Dermis blood vessel endothelial cell (primary cell): Measurements from ENCODE around the gene TMED5. TPM values are rescaled to one million over a fixed set of nuclear protein-coding genes. Genes with fewer than 3 reads are reported as not detected.
"Not testable (repeated sequence)": the region's sequence is repeated elsewhere in the genome, so short reads cannot be mapped to it uniquely, and the experiment has no call there.

Source experiments
- DNase-seq: peaks from one replicate; pipeline ENCODE4 v3.0.0; 2010
- total RNA-seq: library from RNA; depleted of rRNA; stranded (reverse); fragments of >200 nt; gene quantifications from 2 replicates; pipeline ENCODE4 v1.2.3, GENCODE V29; 2014

The TMED5 gene
- total RNA-seq, result 55.8 and 66.9 TPM in 2 replicates

DNA sequence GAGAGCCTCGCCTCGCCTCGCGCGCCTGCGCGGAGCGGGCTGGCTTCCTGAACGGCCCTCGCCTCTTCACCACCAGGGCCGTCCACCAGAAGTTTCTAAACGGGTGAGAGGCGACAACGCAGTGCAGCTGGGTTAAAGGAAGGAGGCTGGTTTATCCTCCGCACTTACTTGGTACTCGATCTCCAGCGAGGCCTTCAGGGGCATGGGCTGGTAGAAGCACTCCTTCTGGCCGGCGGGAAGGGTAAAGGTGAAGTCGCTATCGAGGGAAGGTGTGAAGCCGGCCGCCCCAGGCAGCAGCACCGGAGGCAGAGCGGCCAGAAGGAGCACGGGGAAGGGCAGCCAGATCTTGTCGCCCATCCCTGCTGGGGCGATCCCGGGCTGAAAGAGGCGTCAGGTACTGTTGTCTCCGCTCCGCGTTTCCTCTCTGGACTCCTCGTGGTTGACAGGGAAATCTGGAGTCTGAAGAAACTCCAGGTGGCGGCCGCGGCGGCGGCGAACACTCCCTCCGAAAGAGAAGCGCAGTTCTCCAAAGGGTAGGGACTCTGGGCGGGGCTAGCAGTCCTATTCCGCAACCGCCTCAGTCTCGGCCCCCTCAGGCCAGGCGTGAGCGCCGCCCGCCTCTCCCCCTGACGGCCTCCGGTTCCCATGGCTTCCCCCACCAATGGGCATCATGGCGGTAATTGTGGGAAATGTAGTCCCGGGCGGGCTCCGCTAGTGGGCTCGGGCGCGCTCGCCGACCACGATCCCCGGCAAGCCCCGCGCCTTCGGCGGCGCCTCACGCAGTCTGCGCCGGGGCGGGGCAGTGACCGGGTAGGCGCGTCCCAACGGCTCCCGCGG is at the start of gene TMED5:
Gene TMED5, minus strand, starts transcription at position 528 of the 837 bp plus-strand sequence. Its CDS starts 171 bp downstream, at position 357.
- DNase-seq, result peak; percentile 98

DNA sequence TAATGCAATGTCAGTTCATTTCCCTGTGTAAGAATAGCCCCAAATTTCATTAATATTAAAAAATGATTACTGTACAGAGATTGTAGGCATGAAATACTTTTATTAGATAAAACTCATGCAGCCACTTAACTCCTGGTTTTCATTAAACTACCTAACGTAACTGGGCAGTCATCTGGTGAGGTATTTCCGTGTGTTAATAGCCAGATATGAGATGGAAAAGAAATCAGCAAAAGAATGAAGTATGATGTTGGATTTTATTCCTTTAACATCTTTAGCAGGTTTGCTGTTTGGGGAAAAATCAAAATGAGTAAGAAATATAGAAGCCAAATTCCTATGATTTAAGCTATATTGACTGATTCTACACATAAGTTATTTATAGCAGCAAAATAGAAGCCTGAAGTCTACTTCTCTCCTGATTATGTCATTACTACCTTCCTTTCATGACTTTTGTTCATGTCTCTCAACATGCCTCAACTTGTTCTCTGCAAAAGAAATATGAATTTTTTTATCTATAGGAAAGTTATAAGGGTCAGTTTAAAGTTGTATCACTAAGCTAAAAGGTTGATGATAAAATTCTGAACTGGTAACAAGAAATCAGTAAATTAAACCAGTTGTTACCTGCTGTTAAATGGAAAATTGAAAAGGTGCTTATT is 42.9 kb upstream of the TMED5 start:
- DNase-seq, result no peak

DNA sequence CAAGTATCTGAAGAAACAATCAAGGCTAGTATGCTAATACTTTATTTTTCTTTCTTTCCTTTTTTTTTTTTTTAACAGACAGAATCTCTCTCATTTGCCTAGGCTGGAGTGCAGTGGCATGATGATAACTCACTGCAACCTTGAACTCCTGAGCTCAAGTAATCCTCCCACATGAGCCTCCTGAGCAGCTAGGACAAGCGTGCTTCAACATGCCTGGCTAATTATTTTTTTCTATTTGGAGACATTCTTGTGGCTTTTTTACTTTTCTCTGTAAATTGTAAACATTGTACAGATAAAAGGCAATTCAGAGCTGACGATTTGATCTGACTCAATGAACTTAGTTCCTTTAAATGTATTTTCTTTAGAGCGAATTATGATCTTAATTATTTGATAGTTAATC is 41.7 kb upstream of the TMED5 start:
- no peak for DNase-seq

DNA sequence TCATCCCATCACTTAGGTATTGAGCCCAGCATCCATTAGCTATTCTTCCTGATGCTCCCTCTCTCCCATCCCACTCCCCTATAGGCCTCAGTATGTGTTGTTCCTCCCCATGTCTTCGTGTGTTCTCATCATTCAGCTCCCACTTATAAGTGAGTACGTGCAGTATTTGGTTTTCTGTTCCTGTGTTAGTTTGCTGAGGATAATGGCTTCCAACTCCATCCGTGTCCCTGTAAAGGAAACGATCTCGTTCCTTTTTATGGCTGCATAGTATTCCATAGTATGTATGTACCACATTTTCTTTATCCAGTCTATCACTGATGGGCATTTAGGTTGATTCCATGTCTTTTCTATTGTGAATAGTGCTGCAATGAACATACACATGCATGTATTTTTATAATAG is 40.5 kb upstream of the TMED5 start:
- DNase-seq, result not testable (repeated sequence)

DNA sequence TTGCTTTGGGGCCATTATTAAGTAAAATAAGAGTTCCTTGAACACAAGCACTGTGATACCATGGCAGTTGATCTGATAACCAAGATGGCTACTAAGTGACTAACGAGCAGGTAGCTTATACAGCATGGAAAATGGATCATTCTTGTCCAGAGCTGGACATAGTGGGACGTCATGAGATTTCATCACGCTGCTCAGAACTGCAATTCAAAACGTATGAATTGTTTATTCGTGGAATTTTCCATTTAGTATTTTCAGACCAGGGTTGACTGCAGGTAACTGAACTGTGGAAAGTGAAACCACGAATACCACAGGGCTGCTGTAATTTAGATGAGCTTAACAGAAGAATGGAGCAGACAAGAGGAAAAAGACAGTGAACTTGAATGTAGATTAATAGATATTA is 39.2 kb upstream of the TMED5 start:
- peak; percentile 18 for DNase-seq

DNA sequence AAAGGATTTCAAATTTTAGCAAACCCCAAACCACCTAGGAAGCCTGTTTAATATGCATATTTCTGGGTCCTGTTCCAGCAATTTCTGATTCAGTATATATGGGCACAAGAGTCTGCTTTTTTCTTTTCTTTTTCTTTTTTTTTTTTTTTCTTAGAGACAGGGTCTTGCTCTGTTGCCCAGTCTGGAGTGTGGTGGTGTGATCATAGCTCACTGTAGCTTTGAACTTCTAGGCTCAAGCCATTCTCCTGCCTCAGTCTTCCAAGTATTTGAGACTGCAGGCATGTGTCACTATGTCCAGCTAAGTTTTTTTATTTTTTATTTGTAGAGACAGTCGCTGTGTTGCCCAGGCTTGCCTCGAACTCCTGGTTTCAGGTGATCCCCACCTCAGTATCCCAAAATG is 35.1 kb upstream of the TMED5 start:
- DNase-seq, result no peak

DNA sequence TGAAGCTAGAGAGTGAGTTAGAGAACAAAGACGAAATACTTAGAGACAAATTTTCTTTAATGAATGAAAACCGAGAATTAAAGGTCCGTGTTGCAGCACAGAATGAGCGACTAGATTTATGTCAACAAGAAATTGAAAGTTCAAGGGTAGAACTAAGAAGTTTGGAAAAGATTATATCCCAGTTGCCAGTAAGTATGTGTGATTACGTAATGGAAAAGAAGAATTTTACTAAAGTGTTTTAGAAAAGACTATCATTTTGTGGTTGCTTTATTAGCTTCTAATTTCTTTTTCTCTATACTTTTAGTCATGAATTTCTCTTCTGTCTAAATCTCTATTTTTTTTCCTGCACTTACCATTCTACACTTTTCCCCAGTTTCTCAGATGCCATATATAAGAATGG is 27.0 kb upstream of the TMED5 start:
- DNase-seq, result no peak

DNA sequence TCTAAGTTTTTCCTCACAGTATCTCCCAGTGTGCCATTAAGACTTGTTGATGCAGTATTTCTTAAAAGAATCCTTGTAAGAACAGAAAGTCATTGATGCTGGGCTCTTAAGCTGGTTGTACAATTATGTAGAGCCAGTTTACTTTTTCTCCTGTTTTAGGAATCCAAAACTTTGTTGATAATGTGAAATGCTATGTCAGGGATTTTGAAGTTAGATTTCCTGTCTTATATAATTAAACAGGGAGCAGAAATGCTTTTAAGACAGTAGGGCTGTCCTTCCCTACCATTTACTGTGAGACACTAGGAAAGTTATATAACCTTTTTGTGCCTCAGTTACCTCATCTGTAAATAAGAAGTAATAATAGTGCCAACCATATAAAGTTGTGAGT is 26.3 kb upstream of the TMED5 start:
- no peak for DNase-seq

DNA sequence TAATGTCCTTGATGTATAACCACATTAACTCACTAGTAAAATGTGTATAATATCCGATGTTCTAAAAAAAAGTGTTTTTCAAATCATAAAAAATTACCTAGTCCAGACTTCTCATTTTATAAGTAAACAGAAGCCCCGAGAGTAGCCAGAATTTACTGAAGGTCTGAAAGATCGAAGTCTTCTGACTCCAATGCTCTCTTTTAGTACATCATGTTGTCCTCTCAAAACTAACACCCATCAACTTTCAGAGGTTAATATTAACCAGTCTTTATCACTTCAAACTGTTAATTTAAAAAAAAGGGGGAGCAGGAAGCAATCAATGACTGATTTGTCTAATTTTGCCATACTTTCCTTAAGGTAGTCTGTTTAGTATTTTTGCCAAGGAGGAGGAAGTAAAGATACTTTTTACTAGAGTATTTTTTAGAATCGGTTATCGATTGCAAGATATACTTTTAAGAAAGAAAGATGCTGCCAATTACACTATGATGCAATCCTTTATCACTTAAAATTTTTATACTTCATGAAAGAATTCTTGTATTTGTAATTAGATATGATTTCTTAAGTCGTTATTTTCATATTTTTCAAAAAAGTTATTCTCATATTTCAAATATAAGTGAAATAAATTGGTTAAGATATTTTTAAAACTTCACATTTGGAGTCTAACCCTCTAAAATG is 25.8 kb upstream of the TMED5 start:
- no peak for DNase-seq

DNA sequence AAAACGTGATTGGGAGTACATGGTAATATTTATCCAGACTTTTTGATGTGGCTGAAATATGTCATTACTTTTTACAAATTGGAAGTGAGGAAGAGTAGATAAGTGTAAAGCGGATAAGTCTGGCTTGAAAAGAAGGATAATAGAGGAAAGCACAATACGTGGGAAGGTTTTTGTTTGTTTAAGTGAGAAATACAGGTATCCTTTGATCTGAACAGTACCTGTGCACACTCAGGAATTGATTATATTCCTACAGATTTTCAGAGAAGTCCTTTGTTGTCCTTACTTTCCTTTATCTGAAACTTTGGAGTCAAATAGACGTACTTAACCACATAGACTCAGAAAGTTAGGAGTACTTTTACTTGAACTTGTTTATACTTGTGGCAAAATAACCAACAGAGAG is 20.5 kb upstream of the TMED5 start:
- no peak for DNase-seq

DNA sequence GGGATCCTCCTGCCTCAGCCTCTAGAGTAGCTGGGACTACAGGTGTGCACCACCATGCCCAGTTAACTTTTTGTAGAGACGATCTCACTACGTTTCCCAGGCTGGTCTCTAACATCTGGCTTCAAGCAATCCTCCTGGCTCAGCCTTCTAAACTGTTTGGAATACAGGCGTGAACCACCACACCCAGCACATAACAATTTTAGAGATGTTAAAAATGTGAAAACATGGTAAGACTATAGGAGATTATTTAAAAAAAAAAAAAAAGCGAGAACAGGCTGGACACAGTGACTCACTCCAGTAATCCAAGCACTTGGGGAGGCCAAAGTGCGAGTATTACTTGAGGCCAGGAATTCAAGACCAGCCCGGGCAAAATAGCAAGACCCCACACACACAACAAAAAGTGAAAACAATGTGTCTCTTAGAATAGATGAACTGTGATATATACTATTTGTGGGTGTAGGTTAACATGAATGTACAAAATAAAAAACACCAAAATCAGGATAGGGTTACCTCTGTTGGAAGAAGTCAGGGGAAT is 19.9 kb upstream of the TMED5 start:
- DNase-seq, result no peak

DNA sequence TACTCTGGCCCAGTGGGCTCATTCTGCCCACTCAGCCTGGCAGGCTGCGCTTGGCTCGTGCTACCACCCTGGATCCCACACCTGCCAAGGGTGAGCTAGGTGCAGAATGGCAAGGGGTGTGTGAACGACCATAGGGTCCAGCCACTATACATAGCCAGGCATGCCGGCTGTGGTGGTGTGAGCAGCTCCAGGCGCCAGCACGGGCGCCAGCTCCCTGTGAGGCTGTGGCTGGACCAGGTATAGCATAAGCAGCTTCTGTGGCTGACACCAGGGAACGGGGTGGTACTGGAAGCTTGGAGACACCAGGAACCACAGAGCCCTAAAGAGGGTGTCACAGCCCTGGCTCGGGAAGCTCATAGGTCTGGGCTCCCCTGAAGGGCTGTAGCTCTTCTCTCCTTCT is 18.9 kb upstream of the TMED5 start:
- no peak for DNase-seq

DNA sequence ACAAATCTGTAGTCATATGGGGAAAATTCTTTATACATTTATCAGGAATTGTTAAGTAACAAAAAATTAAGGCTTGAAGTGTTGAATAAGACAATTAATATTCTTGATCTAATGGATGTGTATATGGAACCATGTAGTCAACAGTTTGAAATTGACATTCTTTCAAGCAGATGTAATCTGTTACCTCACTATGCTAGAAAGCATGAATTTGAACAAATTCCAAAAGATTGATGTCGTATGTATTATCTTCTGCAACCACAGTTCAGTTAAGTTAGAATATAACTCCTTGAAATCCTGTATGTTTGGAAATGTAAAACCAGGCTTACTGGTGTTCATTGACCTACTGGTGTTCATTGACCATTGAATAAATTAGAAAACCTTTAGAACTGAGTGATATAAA is 16.4 kb upstream of the TMED5 start:
- no peak for DNase-seq

DNA sequence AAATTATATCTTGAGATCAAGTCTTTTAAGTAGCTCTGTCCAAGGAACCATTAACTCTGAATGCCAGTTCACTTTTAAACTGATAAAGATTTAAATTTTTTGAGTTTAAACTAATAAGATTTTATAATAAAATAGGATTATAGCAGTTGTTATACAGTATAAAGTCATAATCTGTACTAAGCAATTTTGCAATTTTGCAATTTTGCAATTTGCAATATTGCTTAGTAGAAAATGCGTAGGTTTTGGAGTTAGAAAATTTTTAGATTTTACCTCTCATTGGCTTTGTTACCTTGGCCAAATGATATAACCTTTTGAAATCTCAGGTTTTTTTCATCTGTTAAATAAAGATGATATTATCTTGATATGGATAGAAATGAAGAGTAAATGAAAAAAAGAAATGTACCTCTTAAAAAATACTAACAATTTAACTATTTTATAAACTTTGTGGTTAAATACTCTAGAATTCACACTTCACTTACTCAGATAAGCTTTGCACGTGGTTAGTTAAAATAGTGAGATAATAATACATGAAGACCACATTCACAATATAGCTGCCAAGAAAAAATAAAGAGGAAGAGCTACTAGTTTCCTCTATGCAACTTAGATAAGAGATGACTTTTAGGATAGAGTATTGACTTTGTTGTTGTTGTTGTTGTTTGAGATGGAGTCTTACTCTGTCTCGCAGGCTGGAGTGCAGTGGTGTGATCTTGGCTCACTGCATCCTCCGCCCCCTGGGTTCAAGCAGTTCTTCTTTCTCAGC is 14.2 kb upstream of the TMED5 start:
- no peak for DNase-seq

DNA sequence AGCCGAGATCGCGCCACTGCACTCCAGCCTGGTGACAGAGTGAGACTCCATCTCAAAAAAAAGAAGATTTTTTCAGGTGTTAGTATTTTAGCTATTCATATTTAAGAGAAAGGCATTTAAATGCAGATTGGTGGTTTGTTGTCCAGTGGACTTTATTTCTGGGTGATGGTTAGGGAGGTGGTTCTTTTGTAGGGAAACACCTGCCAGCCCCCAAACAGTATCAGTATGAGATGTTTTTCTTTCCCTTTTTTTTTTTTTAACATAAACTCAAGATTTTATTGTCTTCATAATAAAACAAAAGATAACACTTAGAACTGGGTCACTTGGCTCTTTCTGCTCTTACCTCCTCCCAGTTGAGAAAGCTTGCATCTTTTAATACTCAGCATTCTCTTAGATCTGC is 10.2 kb upstream of the TMED5 start:
- no peak for DNase-seq

DNA sequence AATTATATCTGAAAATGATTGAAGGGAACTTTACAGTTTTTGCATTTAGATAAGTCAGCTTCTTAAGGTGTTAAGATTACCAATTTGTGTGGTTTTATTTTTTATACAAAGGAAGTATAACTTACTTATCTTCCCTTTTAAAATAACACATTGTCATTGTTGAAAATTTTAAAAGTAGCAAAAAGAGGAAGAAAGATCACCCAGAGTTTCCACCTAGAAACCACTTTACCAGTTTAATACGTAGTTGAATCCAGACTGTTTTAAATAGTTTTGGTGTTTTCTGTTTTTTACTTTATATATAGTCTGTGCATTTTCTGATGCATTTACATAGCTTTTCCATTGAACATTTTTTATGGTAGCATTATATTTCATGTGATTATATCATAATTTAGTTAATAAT is 6.5 kb upstream of the TMED5 start:
- no peak for DNase-seq

DNA sequence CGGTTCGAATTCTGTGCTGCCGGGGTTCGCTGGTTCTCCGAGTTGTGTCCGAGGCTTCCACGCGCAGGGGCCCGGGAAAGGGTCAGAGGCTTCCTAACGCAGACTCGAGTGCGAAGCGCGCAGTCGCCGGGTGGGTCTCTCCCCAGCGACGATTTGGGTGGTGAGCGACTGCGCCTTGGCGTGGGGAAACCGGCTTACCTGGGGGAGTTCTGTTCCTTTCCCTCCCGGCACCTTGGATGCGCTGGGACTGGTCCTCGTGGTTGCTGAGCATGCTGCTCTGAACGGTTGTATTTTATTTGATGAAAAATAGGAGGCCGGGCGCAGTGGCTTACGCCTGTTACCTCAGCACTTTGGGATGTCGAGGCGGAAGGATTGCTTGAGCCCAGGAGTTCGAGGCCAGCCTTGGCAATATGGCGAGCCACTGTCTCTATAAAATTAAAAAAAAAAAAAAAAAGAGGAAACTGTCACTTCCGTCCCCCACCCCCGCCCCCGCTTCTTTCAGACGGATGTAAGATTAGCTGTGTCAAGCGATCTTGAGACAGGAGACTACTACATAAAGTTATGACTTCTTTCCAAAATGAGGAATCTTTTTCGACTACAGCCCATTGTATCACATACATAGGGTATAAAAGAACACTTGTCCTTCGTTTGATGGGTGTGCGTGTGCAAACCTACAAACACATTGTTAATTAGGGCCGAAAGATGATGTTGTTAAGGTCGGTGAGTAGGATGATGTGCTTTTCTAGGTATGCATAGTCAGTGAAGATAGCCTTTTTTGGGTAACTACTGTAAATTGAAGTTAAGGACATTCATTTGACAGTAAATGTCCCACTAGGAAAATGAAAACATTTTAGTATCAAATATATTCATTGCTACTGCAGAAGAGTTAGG is 755 bp upstream of the TMED5 start, which contains the start of gene CCDC18:
Gene CCDC18, plus strand, starts transcription at position 2 of the 891 bp plus-strand sequence. CDS start 2,638 bp downstream, outside the sequence.
- peak; percentile 65 for DNase-seq

DNA sequence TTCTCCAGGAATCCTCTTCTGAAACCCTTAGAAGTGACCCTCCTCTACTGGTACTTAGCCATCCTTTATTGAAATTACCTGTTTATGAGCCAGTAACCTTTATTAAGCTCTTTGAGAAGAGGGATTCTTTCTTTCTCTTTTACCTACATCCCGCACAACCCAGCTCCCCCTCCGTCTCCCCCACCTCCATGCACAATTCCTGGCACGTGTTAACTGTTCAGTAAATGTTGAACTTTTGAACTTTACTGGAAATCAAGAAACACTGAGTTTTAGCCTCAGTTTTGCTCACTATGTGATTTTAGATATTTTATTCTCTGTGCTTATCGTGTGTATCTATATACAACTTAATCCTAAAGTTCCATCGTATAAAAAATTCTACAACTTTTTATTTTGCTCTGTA is 1.8 kb downstream of the TMED5 start:
- DNase-seq, result peak; percentile 50

DNA sequence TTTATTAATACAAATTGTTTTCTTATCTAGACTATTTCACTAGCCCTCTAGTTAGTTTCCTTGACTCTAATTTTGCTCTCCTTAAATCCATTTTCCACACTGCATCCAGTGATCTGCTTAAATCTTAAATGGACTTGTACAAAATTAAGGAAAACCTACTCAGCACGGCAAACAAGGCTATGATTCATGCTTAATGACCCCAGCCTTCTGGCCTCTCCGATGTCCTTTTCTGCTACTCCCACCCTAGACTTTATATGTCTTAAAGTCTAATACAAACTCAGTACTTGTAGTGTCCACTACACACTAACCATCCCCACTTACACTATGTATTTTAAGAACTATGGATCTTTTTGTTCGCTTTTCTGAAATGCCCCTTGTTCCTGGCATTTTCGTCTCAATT is 2.2 kb downstream of the TMED5 start:
- peak; percentile 50 for DNase-seq

DNA sequence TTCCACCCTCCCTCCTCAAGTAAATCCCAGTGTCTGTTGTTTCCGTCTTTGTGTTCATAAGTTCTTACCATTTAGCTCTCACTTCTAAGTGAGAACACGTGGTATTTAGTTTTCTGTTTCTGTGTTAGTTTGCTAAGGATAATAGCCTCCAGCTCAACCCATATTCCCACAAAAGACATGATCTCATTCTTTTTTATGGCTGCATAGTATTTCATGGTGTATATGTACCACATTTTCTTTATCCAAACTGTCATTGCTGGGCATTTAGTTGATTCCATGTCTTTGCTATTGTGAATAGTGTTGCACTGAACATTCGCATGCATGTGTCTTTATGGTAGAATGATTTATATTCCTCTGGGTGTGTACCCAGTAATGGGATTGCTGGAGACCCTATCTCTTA is 5.6 kb downstream of the TMED5 start:
- DNase-seq, result not testable (repeated sequence)

DNA sequence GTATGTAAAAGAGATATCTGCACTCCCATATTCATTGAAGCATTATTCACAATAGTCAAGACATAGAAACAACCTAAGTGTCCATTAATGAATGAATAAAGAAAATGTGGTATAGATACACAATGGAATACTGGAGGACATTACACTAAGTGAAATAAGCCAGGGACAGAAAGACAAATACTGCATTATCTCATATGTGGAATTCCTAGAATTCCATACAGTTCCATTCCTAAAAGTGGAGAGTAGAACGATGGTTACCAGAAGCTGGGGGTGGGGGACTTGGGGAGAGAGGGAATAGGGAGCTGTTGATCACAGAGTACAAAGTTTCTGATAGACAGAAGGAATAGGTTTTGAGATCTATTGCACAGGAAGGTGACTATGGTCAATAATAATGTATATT is 7.4 kb downstream of the TMED5 start:
- DNase-seq, result no peak
